ENCODE measurements around the gene WFDC13. TPM values are rescaled to one million over a fixed set of nuclear protein-coding genes. Genes with fewer than 3 reads are reported as not detected.

The WFDC13 gene
- total RNA-seq, 1 experiment from 2014 or later, result not detected

GRCh38 chr20:45752746-45753145 is 50.9 kb downstream of the WFDC13 start:
- H3K4me1 ChIP-seq (ENCODE audit: insufficient read depth, low read length), result no peaks in the 10 kb centered on the region
- no peaks in the 10 kb centered on the region for H3F3A ChIP-seq (ENCODE audit: low read length, unreplicated experiment)
- no peak overlapping the region for H3K27ac ChIP-seq (ENCODE audit: low read length)
- H3K9me2 ChIP-seq (replicated peaks; ENCODE audit: low read length), result no peaks in the 10 kb centered on the region
- ChIA-PET CTCF (no interaction called here), POLR2A (ENCODE audit: unreplicated experiment) (no interaction called here)
- ATAC-seq (no peak), DNase-seq (no peak)
- no peak for TF ChIP-seq CTCF (conservative IDR thresholded peaks at IDR 0.05; ENCODE audit: low read depth, low read length)
- TF ChIP-seq EZH2phosphoT487 (IDR thresholded peaks at IDR 0.05; ENCODE audit: borderline replicate concordance, low read length), result no peak
- TF ChIP-seq EZH2 (IDR thresholded peaks at IDR 0.05; ENCODE audit: low read length, unreplicated experiment), result no peak
- H3K36me3 ChIP-seq (ENCODE audit: low read depth, low read length), result no peaks in the 10 kb centered on the region
- 0 out of 2 replicates have a peak, but pooled peaks cover 4% of the 10 kb centered on the region for H3K27me3 ChIP-seq (ENCODE audit: low read length)
- no peaks in the 10 kb centered on the region for H3K79me2 ChIP-seq (ENCODE audit: low read length)
- intact Hi-C loops (cut with micrococcal nuclease), result no loop called here
- no peaks in the 10 kb centered on the region for H3K9me3 ChIP-seq (ENCODE audit: low read length)
- BruUV-seq (replicated peaks), result no TSS peak
- H4K20me1 ChIP-seq (ENCODE audit: low read length), result no peaks in the 10 kb centered on the region
- H2AFZ ChIP-seq (ENCODE audit: low read length), result no peak overlapping the region
- no peak overlapping the region for H3K9ac ChIP-seq (ENCODE audit: low read length)
- H3K4me2 ChIP-seq (ENCODE audit: low read length), result no peak overlapping the region
- no peak overlapping the region for H3K4me3 ChIP-seq (ENCODE audit: low read length)

- Histone ChIP-seq H3F3A (ENCODE audit: low read length, unreplicated experiment) (no peaks in the 10 kb centered on the region), H3K9me3 (ENCODE audit: low read length) (no peaks in the 10 kb centered on the region), H3K4me1 (ENCODE audit: insufficient read depth, low read length) (no peaks in the 10 kb centered on the region), H3K9me2 (replicated peaks; ENCODE audit: low read length) (no peaks in the 10 kb centered on the region), H3K79me2 (ENCODE audit: low read length) (no peaks in the 10 kb centered on the region), H2AFZ (ENCODE audit: low read length) (no peak overlapping the region), H3K9ac (ENCODE audit: low read length) (no peak overlapping the region), H3K4me3 (ENCODE audit: low read length) (no peak overlapping the region), H3K4me2 (ENCODE audit: low read length) (no peak overlapping the region), H4K20me1 (ENCODE audit: low read length) (no peaks in the 10 kb centered on the region), H3K27me3 (ENCODE audit: low read length) (no peaks in the 10 kb centered on the region), H3K36me3 (ENCODE audit: low read depth, low read length) (no peaks in the 10 kb centered on the region), H3K27ac (ENCODE audit: low read length) (no peak overlapping the region)
- ATAC-seq (no peak), DNase-seq (no peak)
- ChIA-PET CTCF (interaction anchor here (0.7 kb wide), 1 partner anchor 39 kb away, joined by 6 read pairs; no protein-coding TSS in a partner anchor), POLR2A (ENCODE audit: unreplicated experiment) (no interaction called here)
- no TSS peak for BruUV-seq (replicated peaks)
- intact Hi-C loops (cut with micrococcal nuclease), result no loop called here
- TF ChIP-seq EZH2 (IDR thresholded peaks at IDR 0.05; ENCODE audit: low read length, unreplicated experiment), result no peak
- no peak for TF ChIP-seq CTCF (conservative IDR thresholded peaks at IDR 0.05; ENCODE audit: low read depth, low read length)
- no peak for TF ChIP-seq EZH2phosphoT487 (IDR thresholded peaks at IDR 0.05; ENCODE audit: borderline replicate concordance, low read length)
These were observed 56.3 kb downstream of the WFDC13 start for GRCh38 chr20:45758096-45758495.

Small RNA genes lying within 50 kb of the gene (microRNA-seq; reads per million reads assigned to microRNA genes)
- gene MIR3617 (ENCODE audit: unreplicated experiment), result 21.0 reads per million, percentile 45 among the genes with 10 or more reads in this experiment

Other genes with a start within 250 kb of the WFDC13 start
- not detected in 2 replicates for gene WFDC2, start 232.3 kb upstream of the WFDC13 start, total RNA-seq (2014; rRNA removed)
- gene SPINT3, start 186.4 kb upstream of the WFDC13 start, total RNA-seq (2014; rRNA removed), result not detected in 2 replicates
- gene WFDC6, start 162.6 kb upstream of the WFDC13 start, total RNA-seq (2014; rRNA removed), result not detected in 2 replicates
- not detected in 2 replicates for gene EPPIN, start 154.6 kb upstream of the WFDC13 start, total RNA-seq (2014; rRNA removed)
- not detected in 2 replicates for gene WFDC8, start 122.8 kb upstream of the WFDC13 start, total RNA-seq (2014; rRNA removed)
- gene WFDC10A, start 72.3 kb upstream of the WFDC13 start, total RNA-seq (2014; rRNA removed), result not detected in 2 replicates
- gene WFDC9, start 70.8 kb upstream of the WFDC13 start, total RNA-seq (2014; rRNA removed), result not detected in 2 replicates
- gene WFDC11, start 31.8 kb upstream of the WFDC13 start, total RNA-seq (2014; rRNA removed), result not detected in 2 replicates
- gene WFDC10B, start 3.0 kb downstream of the WFDC13 start, total RNA-seq (2014; rRNA removed), result not detected in 2 replicates
- gene SPINT4, start 20.3 kb downstream of the WFDC13 start, total RNA-seq (2014; rRNA removed), result not detected in 2 replicates
- gene WFDC3, start 89.8 kb downstream of the WFDC13 start, total RNA-seq (2014; rRNA removed), result 3.0 and 6.0 TPM in 2 replicates
- gene DNTTIP1, start 89.9 kb downstream of the WFDC13 start, total RNA-seq (2014; rRNA removed), result 187 and 194 TPM in 2 replicates
- gene UBE2C, start 110.6 kb downstream of the WFDC13 start, total RNA-seq (2014; rRNA removed), result 251 and 304 TPM in 2 replicates
- not detected in 2 replicates for gene TNNC2, start 125.3 kb downstream of the WFDC13 start, total RNA-seq (2014; rRNA removed)
- gene SNX21, start 131.8 kb downstream of the WFDC13 start, total RNA-seq (2014; rRNA removed), result 90.1 and 108 TPM in 2 replicates
- 57.4 and 58.8 TPM in 2 replicates for gene ACOT8, start 155.4 kb downstream of the WFDC13 start, total RNA-seq (2014; rRNA removed)
- gene ZSWIM3, start 155.6 kb downstream of the WFDC13 start, total RNA-seq (2014; rRNA removed), result 2.1 and 4.2 TPM in 2 replicates
- gene ZSWIM1, start 179.2 kb downstream of the WFDC13 start, total RNA-seq (2014; rRNA removed), result 9.4 and 16.3 TPM in 2 replicates
- gene SPATA25, start 185.6 kb downstream of the WFDC13 start, total RNA-seq (2014; rRNA removed), result 0.40 and 0.46 TPM in 2 replicates
- 2.3 and 3.7 TPM in 2 replicates for gene NEURL2, start 189.2 kb downstream of the WFDC13 start, total RNA-seq (2014; rRNA removed)
- gene CTSA, start 189.3 kb downstream of the WFDC13 start, total RNA-seq (2014; rRNA removed), result 98.0 and 129 TPM in 2 replicates
- 56.6 and 61.5 TPM in 2 replicates for gene PLTP, start 210.1 kb downstream of the WFDC13 start, total RNA-seq (2014; rRNA removed)
- gene PCIF1, start 232.6 kb downstream of the WFDC13 start, total RNA-seq (2014; rRNA removed), result 18.4 and 20.2 TPM in 2 replicates